Neural progenitor cell (in vitro differentiated cells): ENCODE measurements around the gene GM2A. TPM values are rescaled to one million over a fixed set of nuclear protein-coding genes. Genes with fewer than 3 reads are reported as not detected.
A peak's percentile ranks its signal among the peaks of the same experiment; 100 is the strongest.

Experiments used
- DNase-seq: peaks from one replicate; pipeline ENCODE4 v3.0.0-alpha.2; 2016; ENCODE audit warnings: low spot score
- H2AFZ ChIP-seq: fragments of 200-600 bp; sonication (generic); replicated peaks from 2 replicates; pipeline ENCODE4 v1.6.1; 2016; ENCODE audit warnings: antibody characterized with exemption
- H3F3A ChIP-seq: fragments of 200-600 bp; sonication (generic); 2 replicates; pipeline ENCODE4 v1.6.1; 2016; ENCODE audit warnings: antibody characterized with exemption, low read depth
- H3K27ac ChIP-seq: fragments of 200-600 bp; sonication (generic); 2 replicates; pipeline ENCODE4 v1.5.1; 2016; ENCODE audit warnings: mild to moderate bottlenecking
- H3K27me3 ChIP-seq: fragments of 200-600 bp; sonication (generic); 2 replicates; pipeline ENCODE4 v1.6.1; 2016; ENCODE audit warnings: mild to moderate bottlenecking, moderate library complexity
- H3K36me3 ChIP-seq: fragments of 200-600 bp; sonication (generic); 2 replicates; pipeline ENCODE4 v1.5.1; 2016
- H3K4me1 ChIP-seq: fragments of 200-600 bp; sonication (generic); 2 replicates; pipeline ENCODE4 v1.6.1; 2016; ENCODE audit warnings: mixed run types
- H3K4me2 ChIP-seq: fragments of 200-600 bp; sonication (generic); 2 replicates; pipeline ENCODE4 v1.6.1; 2016
- H3K4me3 ChIP-seq: fragments of 200-600 bp; sonication (generic); 2 replicates; pipeline ENCODE4 v1.5.1; 2016
- H3K79me2 ChIP-seq: fragments of 200-600 bp; sonication (generic); 2 replicates; pipeline ENCODE4 v1.6.1; 2016; ENCODE audit warnings: low read depth
- H3K9ac ChIP-seq: fragments of 200-600 bp; sonication (generic); 2 replicates; pipeline ENCODE4 v1.6.1; 2016
- H3K9me3 ChIP-seq: fragments of 200-600 bp; sonication (generic); 2 replicates; pipeline ENCODE4 v1.5.1; 2016; ENCODE audit warnings: low read depth
- H4K20me1 ChIP-seq: fragments of 200-600 bp; sonication (generic); 2 replicates; pipeline ENCODE4 v1.6.1; 2016; ENCODE audit warnings: low read depth
- H3K27ac Mint-ChIP-seq: 3 replicates; pipeline ENCODE4 v1.8.0; 2021; ENCODE audit warnings: mixed read lengths
- H3K27me3 Mint-ChIP-seq: 2 replicates; pipeline ENCODE4 v1.8.0; 2022; ENCODE audit warnings: low read depth, mild to moderate bottlenecking, inconsistent platforms, moderate library complexity, mixed read lengths; ENCODE audit not compliant: insufficient read depth
- H3K36me3 Mint-ChIP-seq: 3 replicates; pipeline ENCODE4 v1.8.0; 2021; ENCODE audit warnings: mixed read lengths
- H3K4me1 Mint-ChIP-seq: 3 replicates; pipeline ENCODE4 v1.8.0; 2021; ENCODE audit warnings: mixed read lengths
- H3K4me3 Mint-ChIP-seq: 3 replicates; pipeline ENCODE4 v1.8.0; 2021; ENCODE audit warnings: mild to moderate bottlenecking, moderate library complexity, mixed read lengths
- H3K9me3 Mint-ChIP-seq: 3 replicates; pipeline ENCODE4 v1.8.0; 2020; ENCODE audit warnings: mixed read lengths
- EZH2 ChIP-seq: fragments of 200-600 bp; sonication (generic); IDR thresholded peaks from 2 replicates; pipeline ENCODE4 v1.6.1; 2017; ENCODE audit warnings: antibody characterized with exemption, mild to moderate bottlenecking, moderate library complexity
- EZH2phosphoT487 ChIP-seq: fragments of 200-600 bp; sonication (generic); IDR thresholded peaks from 2 replicates; pipeline ENCODE4 v1.6.1; 2017; ENCODE audit warnings: antibody characterized with exemption
- total RNA-seq: library from RNA; depleted of rRNA; stranded (reverse); fragments of >200 nt; gene quantifications from 2 replicates; pipeline ENCODE4 v1.2.3, GENCODE V29; 2015; ENCODE audit warnings: low replicate concordance
- TF ChIP-seq, protein P1 (sequence below): fragments of 200-600 bp; sonication (generic); IDR thresholded peaks from 2 replicates; pipeline ENCODE4 v1.5.1; 2017; ENCODE audit warnings: antibody characterized with exemption, mild to moderate bottlenecking

Gene GM2A
- total RNA-seq, 1 donor from 2014 or later = 19.4 TPM

- no peak overlapping the region for H3K4me2 ChIP-seq
- no peaks in the 10 kb centered on the region for H4K20me1 ChIP-seq
- Mint-ChIP-seq H3K4me3 (no peak overlapping the region), H3K27ac (no peak overlapping the region), H3K36me3 (no peaks in the 10 kb centered on the region), H3K4me1 (peaks cover 14% of the 10 kb centered on the region), H3K27me3 (peaks cover 12% of the 10 kb centered on the region), H3K9me3 (no peaks in the 10 kb centered on the region)
- H3K36me3 ChIP-seq = no peaks in the 10 kb centered on the region
- DNase-seq = no peak
- no peak overlapping the region for H2AFZ ChIP-seq
- H3K9me3 ChIP-seq = no peaks in the 10 kb centered on the region
- no peaks in the 10 kb centered on the region for H3K79me2 ChIP-seq
- H3K27me3 ChIP-seq = no peaks in the 10 kb centered on the region
- no peaks in the 10 kb centered on the region for H3F3A ChIP-seq
- no peaks in the 10 kb centered on the region for H3K4me1 ChIP-seq
- H3K27ac ChIP-seq = no peak overlapping the region
- TF ChIP-seq, protein P1, sequence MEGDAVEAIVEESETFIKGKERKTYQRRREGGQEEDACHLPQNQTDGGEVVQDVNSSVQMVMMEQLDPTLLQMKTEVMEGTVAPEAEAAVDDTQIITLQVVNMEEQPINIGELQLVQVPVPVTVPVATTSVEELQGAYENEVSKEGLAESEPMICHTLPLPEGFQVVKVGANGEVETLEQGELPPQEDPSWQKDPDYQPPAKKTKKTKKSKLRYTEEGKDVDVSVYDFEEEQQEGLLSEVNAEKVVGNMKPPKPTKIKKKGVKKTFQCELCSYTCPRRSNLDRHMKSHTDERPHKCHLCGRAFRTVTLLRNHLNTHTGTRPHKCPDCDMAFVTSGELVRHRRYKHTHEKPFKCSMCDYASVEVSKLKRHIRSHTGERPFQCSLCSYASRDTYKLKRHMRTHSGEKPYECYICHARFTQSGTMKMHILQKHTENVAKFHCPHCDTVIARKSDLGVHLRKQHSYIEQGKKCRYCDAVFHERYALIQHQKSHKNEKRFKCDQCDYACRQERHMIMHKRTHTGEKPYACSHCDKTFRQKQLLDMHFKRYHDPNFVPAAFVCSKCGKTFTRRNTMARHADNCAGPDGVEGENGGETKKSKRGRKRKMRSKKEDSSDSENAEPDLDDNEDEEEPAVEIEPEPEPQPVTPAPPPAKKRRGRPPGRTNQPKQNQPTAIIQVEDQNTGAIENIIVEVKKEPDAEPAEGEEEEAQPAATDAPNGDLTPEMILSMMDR = no peak
- H3K4me3 ChIP-seq = no peak overlapping the region
- H3K9ac ChIP-seq = no peak overlapping the region
These were observed 42.2 kb downstream of the GM2A start for GRCh38 chr5:151295138-151295537.

- Histone ChIP-seq H3K79me2 (no peaks in the 10 kb centered on the region), H4K20me1 (no peaks in the 10 kb centered on the region), H3K4me3 (no peak overlapping the region), H3K4me2 (no peak overlapping the region), H3K36me3 (no peaks in the 10 kb centered on the region), H3F3A (no peaks in the 10 kb centered on the region), H3K27me3 (no peaks in the 10 kb centered on the region), H3K9me3 (no peaks in the 10 kb centered on the region), H3K27ac (no peak overlapping the region), H3K9ac (no peak overlapping the region), H2AFZ (peak overlapping the region; percentile 34), H3K4me1 (no peaks in the 10 kb centered on the region)
- H3K4me1 Mint-ChIP-seq = peaks cover 14% of the 10 kb centered on the region
- no peak for TF ChIP-seq EZH2phosphoT487
- TF ChIP-seq, protein P1 = no peak
- no peak for TF ChIP-seq EZH2
- no peaks in the 10 kb centered on the region for H3K36me3 Mint-ChIP-seq
- H3K27ac Mint-ChIP-seq = peak overlapping the region; percentile 47
- H3K27me3 Mint-ChIP-seq = peaks cover 12% of the 10 kb centered on the region
- no peak overlapping the region for H3K4me3 Mint-ChIP-seq
- H3K9me3 Mint-ChIP-seq = no peaks in the 10 kb centered on the region
- DNase-seq = no peak
These were observed 42.9 kb downstream of the GM2A start for GRCh38 chr5:151295791-151296477.

DNA sequence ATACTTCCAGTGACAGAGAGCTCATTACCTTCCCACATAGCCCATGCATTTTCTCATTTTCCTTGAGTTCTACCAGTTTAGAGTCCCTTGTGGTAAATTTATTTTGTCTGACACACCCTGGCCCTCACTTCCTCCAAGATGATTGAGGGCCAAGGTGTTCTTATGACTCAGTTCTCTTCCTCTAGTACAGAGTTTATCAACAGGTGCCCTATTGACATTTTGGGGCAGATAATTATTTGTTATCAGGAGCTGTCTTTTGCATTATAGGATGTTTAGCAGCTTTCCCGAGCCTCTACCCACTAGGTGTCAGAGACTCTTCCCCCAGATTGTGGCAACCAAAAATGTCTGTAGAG lies 43.5 kb downstream of the GM2A start:
- TF ChIP-seq, protein P1 = no peak
- TF ChIP-seq EZH2phosphoT487 (no peak), EZH2 (no peak)
- no peak for DNase-seq
- Histone ChIP-seq H3K36me3 (no peaks in the 10 kb centered on the region), H3K27me3 (no peaks in the 10 kb centered on the region), H3K27ac (no peak overlapping the region), H3K4me1 (no peaks in the 10 kb centered on the region), H3F3A (no peaks in the 10 kb centered on the region), H3K79me2 (no peaks in the 10 kb centered on the region), H3K9ac (no peak overlapping the region), H4K20me1 (no peaks in the 10 kb centered on the region), H2AFZ (no peak overlapping the region), H3K4me3 (no peak overlapping the region), H3K4me2 (no peak overlapping the region), H3K9me3 (no peaks in the 10 kb centered on the region)
- Mint-ChIP-seq H3K27ac (no peak overlapping the region), H3K4me3 (no peak overlapping the region), H3K9me3 (no peaks in the 10 kb centered on the region), H3K4me1 (peaks cover 14% of the 10 kb centered on the region), H3K27me3 (peaks cover 12% of the 10 kb centered on the region), H3K36me3 (no peaks in the 10 kb centered on the region)
